HCT116 (cell line): Measurements from ENCODE around the gene NDE1.

Experiments
- POLR2A ChIP-seq: IDR thresholded peaks from 2 replicates; pipeline ENCODE4 v1.7.0; 2011; ENCODE audit warnings: borderline replicate concordance; ENCODE audit not compliant: insufficient read depth, insufficient read length; ENCODE audit errors: extremely low read depth
- SP1 ChIP-seq: IDR thresholded peaks from 2 replicates; pipeline ENCODE4 v1.6.1; 2012; ENCODE audit warnings: low read depth

- TF ChIP-seq POLR2A: no peak
- TF ChIP-seq SP1: no peak
These were observed 107.7 kb downstream of the NDE1 start for GRCh38 chr16:15757630-15758251.
